ENCODE data around the gene MARCHF2. TPM values are rescaled to one million over a fixed set of nuclear protein-coding genes. Genes with fewer than 3 reads are reported as not detected.

Gene MARCHF2
- total and polyA plus RNA-seq, 9 of the 15 experiments (the other 6 are each of a cell fraction or from before 2014, with no cell fraction given) = 0.39 to 6.4 (median 2.2) TPM

GRCh38 chr19:8371011-8371804 lies 41.9 kb upstream of the MARCHF2 start (continued):
- no peak for TF ChIP-seq ZNF740 (CRISPR knock-in tag; IDR thresholded peaks at IDR 0.05)
- no peak for TF ChIP-seq ZNF740 (tag; IDR thresholded peaks at IDR 0.05)
- TF ChIP-seq GTF2B (IDR thresholded peaks at IDR 0.05; ENCODE audit: extremely low read depth, insufficient read length) = no peak
- TF ChIP-seq, protein P1, sequence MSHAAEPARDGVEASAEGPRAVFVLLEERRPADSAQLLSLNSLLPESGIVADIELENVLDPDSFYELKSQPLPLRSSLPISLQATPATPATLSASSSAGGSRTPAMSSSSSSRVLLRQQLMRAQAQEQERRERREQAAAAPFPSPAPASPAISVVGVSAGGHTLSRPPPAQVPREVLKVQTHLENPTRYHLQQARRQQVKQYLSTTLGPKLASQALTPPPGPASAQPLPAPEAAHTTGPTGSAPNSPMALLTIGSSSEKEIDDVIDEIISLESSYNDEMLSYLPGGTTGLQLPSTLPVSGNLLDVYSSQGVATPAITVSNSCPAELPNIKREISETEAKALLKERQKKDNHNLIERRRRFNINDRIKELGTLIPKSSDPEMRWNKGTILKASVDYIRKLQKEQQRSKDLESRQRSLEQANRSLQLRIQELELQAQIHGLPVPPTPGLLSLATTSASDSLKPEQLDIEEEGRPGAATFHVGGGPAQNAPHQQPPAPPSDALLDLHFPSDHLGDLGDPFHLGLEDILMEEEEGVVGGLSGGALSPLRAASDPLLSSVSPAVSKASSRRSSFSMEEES (CRISPR knock-in tag; IDR thresholded peaks at IDR 0.05) = no peak
- no peak for TF ChIP-seq ZSCAN29 (IDR thresholded peaks at IDR 0.05)
- TF ChIP-seq HNRNPLL (IDR thresholded peaks at IDR 0.05; ENCODE audit: low read depth, low read length, poor library complexity, severe bottlenecking) = no peak
- no peak for TF ChIP-seq HNRNPL (IDR thresholded peaks at IDR 0.05; ENCODE audit: low read depth, low read length)
- no peak for TF ChIP-seq RFX5 (IDR thresholded peaks at IDR 0.05; ENCODE audit: low read depth, low read length)
- TF ChIP-seq NCOA2 (IDR thresholded peaks at IDR 0.05; ENCODE audit: partially characterized antibody in 2 of 2) = no peak
- no peak for TF ChIP-seq ZNF57 (CRISPR knock-in tag; IDR thresholded peaks at IDR 0.05)
- no peak for TF ChIP-seq ZBTB43 (CRISPR knock-in tag; IDR thresholded peaks at IDR 0.05)
- no peak for TF ChIP-seq HSF4 (CRISPR knock-in tag; IDR thresholded peaks at IDR 0.05; ENCODE audit: borderline replicate concordance)
- TF ChIP-seq SAFB (IDR thresholded peaks at IDR 0.05; ENCODE audit: borderline replicate concordance, low read depth, low read length) = peak; percentile 35; the same call in 1 of the 2 replicates
- TF ChIP-seq KAT7 (CRISPR knock-in tag; IDR thresholded peaks at IDR 0.05; ENCODE audit: borderline replicate concordance) = no peak
- peak in 1 of 2 experiments; percentile 39; a peak in 1 of 3 replicates for TF ChIP-seq CBX3 (IDR thresholded peaks at IDR 0.05; ENCODE audit: borderline replicate concordance in 1 of 2, low read length in 2 of 2)
- no peak for TF ChIP-seq ESRRA (IDR thresholded peaks at IDR 0.05; ENCODE audit: borderline replicate concordance, low read depth)
- no peak for TF ChIP-seq ZFP91 (CRISPR knock-in tag; IDR thresholded peaks at IDR 0.05)
- TF ChIP-seq ZNF586 (CRISPR knock-in tag; conservative IDR thresholded peaks at IDR 0.05) = no peak
- no peak for TF ChIP-seq ZNF699 (CRISPR knock-in tag; IDR thresholded peaks at IDR 0.05; ENCODE audit: insufficient replicate concordance)
- no peak for TF ChIP-seq FOSL1 (tag; conservative IDR thresholded peaks at IDR 0.05)
